ENCODE results near the gene ANO3. TPM values are rescaled to one million over a fixed set of nuclear protein-coding genes. Genes with fewer than 3 reads are reported as not detected.

ANO3 gene
- total RNA-seq, 2 donors from 2014 or later: 0.12 to 0.13 TPM

DNA sequence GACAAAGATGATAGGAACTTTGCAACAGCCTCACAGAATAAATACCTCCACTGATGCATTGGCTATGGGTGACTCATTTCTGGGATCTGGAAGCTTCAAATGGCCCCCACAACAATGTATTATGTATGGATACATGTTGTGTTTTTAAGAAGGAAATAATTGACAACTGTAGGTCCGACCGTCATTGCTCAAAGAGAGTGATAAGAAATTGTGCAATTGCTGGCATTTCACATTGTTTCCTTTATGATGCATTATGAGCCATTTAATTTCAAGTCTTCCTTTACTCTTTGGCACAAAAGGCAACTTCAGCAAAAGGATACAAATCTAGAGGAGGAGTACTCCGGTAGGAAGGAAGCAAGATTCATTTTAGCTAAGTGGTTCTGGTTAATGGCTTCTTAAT lies 2.0 kb downstream of the ANO3 start:
- H3K4me1 ChIP-seq: no peaks in the 10 kb centered on the region
- no peak for DNase-seq
- H3K9ac ChIP-seq (ENCODE audit: low read depth in 2 of 2, low read length in 2 of 2): no peak overlapping the region
- H3K27ac ChIP-seq: no peak overlapping the region
- peaks cover 4% of the 10 kb centered on the region for H3K27me3 ChIP-seq
- TF ChIP-seq, protein P1, sequence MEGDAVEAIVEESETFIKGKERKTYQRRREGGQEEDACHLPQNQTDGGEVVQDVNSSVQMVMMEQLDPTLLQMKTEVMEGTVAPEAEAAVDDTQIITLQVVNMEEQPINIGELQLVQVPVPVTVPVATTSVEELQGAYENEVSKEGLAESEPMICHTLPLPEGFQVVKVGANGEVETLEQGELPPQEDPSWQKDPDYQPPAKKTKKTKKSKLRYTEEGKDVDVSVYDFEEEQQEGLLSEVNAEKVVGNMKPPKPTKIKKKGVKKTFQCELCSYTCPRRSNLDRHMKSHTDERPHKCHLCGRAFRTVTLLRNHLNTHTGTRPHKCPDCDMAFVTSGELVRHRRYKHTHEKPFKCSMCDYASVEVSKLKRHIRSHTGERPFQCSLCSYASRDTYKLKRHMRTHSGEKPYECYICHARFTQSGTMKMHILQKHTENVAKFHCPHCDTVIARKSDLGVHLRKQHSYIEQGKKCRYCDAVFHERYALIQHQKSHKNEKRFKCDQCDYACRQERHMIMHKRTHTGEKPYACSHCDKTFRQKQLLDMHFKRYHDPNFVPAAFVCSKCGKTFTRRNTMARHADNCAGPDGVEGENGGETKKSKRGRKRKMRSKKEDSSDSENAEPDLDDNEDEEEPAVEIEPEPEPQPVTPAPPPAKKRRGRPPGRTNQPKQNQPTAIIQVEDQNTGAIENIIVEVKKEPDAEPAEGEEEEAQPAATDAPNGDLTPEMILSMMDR (IDR thresholded peaks at IDR 0.05): no peak
- no peaks in the 10 kb centered on the region for H3K9me3 ChIP-seq
- intact Hi-C loops (cut with DNase I): no loop called here
- no peak overlapping the region for H3K4me3 ChIP-seq
- H3K36me3 ChIP-seq: no peaks in the 10 kb centered on the region

DNA sequence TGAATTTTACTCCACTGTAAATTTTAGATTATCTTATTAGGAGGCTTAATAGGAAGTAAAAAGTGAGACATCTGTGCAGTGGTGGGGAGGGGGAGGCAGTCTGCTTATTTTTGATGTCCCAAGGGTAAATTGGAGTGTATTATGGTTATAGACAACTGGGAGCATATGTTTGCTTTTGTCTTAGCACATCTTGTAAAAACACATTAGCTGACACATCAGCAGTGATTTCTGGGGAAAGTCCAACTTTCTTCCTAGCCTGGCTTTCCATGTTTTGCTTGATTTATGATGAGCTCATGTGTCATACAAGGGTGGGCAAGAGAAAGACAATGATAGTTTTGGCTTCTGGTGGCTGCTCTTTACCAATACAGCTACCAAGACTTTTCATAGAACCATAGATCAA lies 4.0 kb downstream of the ANO3 start:
- no peak overlapping the region for H3K4me3 ChIP-seq
- no peak for DNase-seq
- H3K9me3 ChIP-seq: no peaks in the 10 kb centered on the region
- H3K27ac ChIP-seq: no peak overlapping the region
- no peaks in the 10 kb centered on the region for H3K36me3 ChIP-seq
- no peak overlapping the region for H3K9ac ChIP-seq (ENCODE audit: low read depth in 2 of 2, low read length in 2 of 2)
- peaks cover 4% of the 10 kb centered on the region for H3K27me3 ChIP-seq
- intact Hi-C loops (cut with DNase I): no loop called here
- TF ChIP-seq, protein P1 (IDR thresholded peaks at IDR 0.05): no peak
- H3K4me1 ChIP-seq: no peaks in the 10 kb centered on the region

DNA sequence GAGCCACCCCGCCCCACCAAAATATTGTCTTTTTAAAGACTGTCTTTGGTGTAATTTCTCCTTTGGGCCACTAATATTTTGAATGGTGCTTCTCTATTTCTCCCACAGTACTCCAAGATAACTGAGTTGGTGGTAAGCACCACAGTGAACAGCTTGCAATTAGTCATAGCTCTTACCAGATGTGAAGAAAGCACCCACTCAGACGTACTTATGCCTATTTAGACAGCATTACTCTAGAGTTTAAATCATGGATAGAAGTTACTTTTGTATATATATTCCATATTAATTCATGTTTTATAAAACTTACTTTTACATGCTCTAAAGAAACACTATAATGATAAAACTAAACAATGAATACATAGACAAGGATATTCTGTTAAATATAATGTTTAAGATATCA lies 12.7 kb downstream of the ANO3 start:
- no peak for DNase-seq
- Histone ChIP-seq H3K27ac (no peak overlapping the region), H3K9ac (ENCODE audit: low read depth in 2 of 2, low read length in 2 of 2) (no peak overlapping the region), H3K4me1 (no peaks in the 10 kb centered on the region), H3K4me3 (no peak overlapping the region), H3K9me3 (no peaks in the 10 kb centered on the region), H3K27me3 (no peaks in the 10 kb centered on the region), H3K36me3 (no peaks in the 10 kb centered on the region)
- intact Hi-C loops (cut with DNase I): no loop called here
- TF ChIP-seq, protein P1 (IDR thresholded peaks at IDR 0.05): no peak

DNA sequence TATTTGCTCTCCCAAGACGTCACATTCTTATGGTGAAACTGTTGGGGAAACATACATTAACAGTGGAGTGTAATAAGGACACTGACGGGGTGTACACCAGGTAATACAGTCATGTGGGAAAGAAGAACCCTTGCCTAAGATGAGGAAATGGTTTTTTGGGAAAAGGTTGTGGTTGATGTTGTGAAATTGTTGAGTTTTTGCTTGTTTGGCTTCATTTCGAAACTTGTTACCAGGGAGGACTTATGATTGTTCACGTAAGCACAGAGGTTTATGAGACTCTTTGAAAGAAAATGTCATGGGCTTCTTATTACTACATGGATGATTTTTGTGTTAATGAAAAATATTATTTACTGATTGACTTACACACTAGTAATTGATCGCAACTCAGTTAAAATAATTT lies 16.8 kb downstream of the ANO3 start:
- H3K4me1 ChIP-seq: no peaks in the 10 kb centered on the region
- H3K36me3 ChIP-seq: no peaks in the 10 kb centered on the region
- no peak overlapping the region for H3K9ac ChIP-seq (ENCODE audit: low read depth in 2 of 2, low read length in 2 of 2)
- no peak overlapping the region for H3K27ac ChIP-seq
- no peak for DNase-seq
- no peak overlapping the region for H3K4me3 ChIP-seq
- no peaks in the 10 kb centered on the region for H3K27me3 ChIP-seq
- TF ChIP-seq, protein P1 (IDR thresholded peaks at IDR 0.05): no peak
- intact Hi-C loops (cut with DNase I): no loop called here
- H3K9me3 ChIP-seq: no peaks in the 10 kb centered on the region

DNA sequence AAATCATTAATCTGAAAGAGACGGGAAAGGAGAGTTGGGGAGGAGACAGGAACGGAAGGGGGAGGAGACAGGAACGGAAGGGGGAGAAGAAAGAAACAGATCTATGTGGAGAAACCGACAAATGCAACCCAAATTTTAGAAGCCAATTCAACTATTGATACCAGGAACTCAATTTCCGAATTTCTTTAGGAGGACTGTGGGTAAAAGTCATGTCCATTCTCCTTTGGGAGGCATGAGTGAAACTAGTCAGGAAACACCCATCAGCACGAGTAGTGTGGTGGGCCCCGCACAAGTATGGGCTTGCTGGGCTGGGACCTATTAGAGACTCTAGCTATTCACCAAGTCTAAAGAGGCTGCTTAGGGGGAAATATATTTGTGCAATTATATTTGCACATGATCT lies 18.1 kb downstream of the ANO3 start:
- TF ChIP-seq, protein P1 (IDR thresholded peaks at IDR 0.05): no peak
- H3K9me3 ChIP-seq: no peaks in the 10 kb centered on the region
- no peak for DNase-seq
- H3K4me3 ChIP-seq: no peak overlapping the region
- intact Hi-C loops (cut with DNase I): no loop called here
- no peaks in the 10 kb centered on the region for H3K27me3 ChIP-seq
- no peak overlapping the region for H3K9ac ChIP-seq (ENCODE audit: low read depth in 2 of 2, low read length in 2 of 2)
- H3K36me3 ChIP-seq: no peaks in the 10 kb centered on the region
- no peaks in the 10 kb centered on the region for H3K4me1 ChIP-seq
- no peak overlapping the region for H3K27ac ChIP-seq

DNA sequence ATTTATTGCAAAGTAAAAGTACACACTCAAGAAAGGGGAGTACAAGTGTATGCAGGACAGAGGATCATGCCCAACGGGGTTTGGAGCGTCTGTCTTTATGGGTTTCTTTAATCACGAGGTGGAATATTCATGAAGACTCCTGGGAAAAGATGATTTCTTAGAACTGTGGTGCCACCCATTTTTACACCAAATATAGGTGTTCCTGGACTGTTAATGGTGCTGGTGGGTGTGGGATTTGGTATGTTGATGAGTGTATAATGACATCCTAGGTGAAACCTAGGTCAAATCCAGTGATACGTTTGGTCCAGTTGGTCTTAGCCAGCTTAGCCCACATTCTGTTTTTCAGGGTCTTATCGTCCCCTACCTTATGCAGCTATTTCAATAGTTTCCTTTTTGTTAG lies 21.1 kb downstream of the ANO3 start:
- intact Hi-C loops (cut with DNase I): no loop called here
- Histone ChIP-seq H3K36me3 (no peaks in the 10 kb centered on the region), H3K9me3 (no peaks in the 10 kb centered on the region), H3K4me3 (no peak overlapping the region), H3K27me3 (no peaks in the 10 kb centered on the region), H3K9ac (ENCODE audit: low read depth in 2 of 2, low read length in 2 of 2) (no peak overlapping the region), H3K27ac (no peak overlapping the region), H3K4me1 (no peaks in the 10 kb centered on the region)
- TF ChIP-seq, protein P1 (IDR thresholded peaks at IDR 0.05): no peak
- no peak for DNase-seq
